Left forelimb (tissue), 1 donor: ENCODE measurements around the gene OBSCN.

Source experiments
- DNase-seq: peaks from one replicate; pipeline ENCODE4 v3.0.0-alpha.2; 2018; ENCODE audit warnings: low spot score

OBSCN gene

GRCh38 chr1:228368801-228369607 lies 161.2 kb downstream of the OBSCN start:
- DNase-seq, result peak; percentile 58

- DNase-seq, result peak; percentile 33
Measured at GRCh38 chr1:228369608-228370438, 162.0 kb downstream of the OBSCN start.

GRCh38 chr1:228370439-228370940 lies 162.6 kb downstream of the OBSCN start:
- DNase-seq, result peak; percentile 26

GRCh38 chr1:228370941-228371740 lies 163.3 kb downstream of the OBSCN start:
- peak; percentile 37 for DNase-seq

GRCh38 chr1:228371741-228372182 lies 163.9 kb downstream of the OBSCN start:
- DNase-seq, result no peak

GRCh38 chr1:228372183-228373003 lies 164.5 kb downstream of the OBSCN start:
- no peak for DNase-seq

- no peak for DNase-seq
Measured at GRCh38 chr1:228373004-228373680, 165.3 kb downstream of the OBSCN start.

- no peak for DNase-seq
Measured at GRCh38 chr1:228373681-228374571, 166.1 kb downstream of the OBSCN start.

- peak; percentile 81 for DNase-seq
Measured at GRCh38 chr1:228374711-228375577, 167.1 kb downstream of the OBSCN start.

GRCh38 chr1:228375578-228376261 lies 167.9 kb downstream of the OBSCN start:
- DNase-seq, result no peak

GRCh38 chr1:228376262-228376628 lies 168.4 kb downstream of the OBSCN start:
- DNase-seq, result no peak

- no peak for DNase-seq
Measured at GRCh38 chr1:228376651-228377631, 169.1 kb downstream of the OBSCN start.

GRCh38 chr1:228377664-228378089 lies 169.8 kb downstream of the OBSCN start:
- DNase-seq, result no peak

GRCh38 chr1:228378090-228378872 lies 170.4 kb downstream of the OBSCN start:
- peak; percentile 87 for DNase-seq

- no peak for DNase-seq
Measured at GRCh38 chr1:228378873-228379460, 171.1 kb downstream of the OBSCN start.
